ENCODE data around the gene HOXA7.
A peak's percentile ranks its signal among the peaks of the same experiment; 100 is the strongest.

The HOXA7 gene

GRCh38 chr7:27110186-27111031 lies 46.1 kb downstream of the HOXA7 start (continued):
- TF ChIP-seq IKZF3 (tag by site-specific recombination; IDR thresholded peaks at IDR 0.05) (no peak; the same call in 1 of the 2 replicates), PRDM10 (tag by site-specific recombination; IDR thresholded peaks at IDR 0.05) (peak; percentile 36; the same call in 1 of the 2 replicates), ZIC2 (tag by site-specific recombination; IDR thresholded peaks at IDR 0.05) (0 out of 2 replicates have a peak, but pooled peaks have one; percentile 24), ZXDB (tag by site-specific recombination; IDR thresholded peaks at IDR 0.05) (peak; percentile 34; the same call in 1 of the 2 replicates), HOXD13 (CRISPR knock-in tag; IDR thresholded peaks at IDR 0.05; ENCODE audit: borderline replicate concordance) (peak; percentile 91), ZNF423 (tag by site-specific recombination; IDR thresholded peaks at IDR 0.05) (0 out of 2 replicates have a peak, but pooled peaks have one; percentile 40), ZNF664 (tag by site-specific recombination; IDR thresholded peaks at IDR 0.05) (no peak), ZFHX2 (tag by site-specific recombination; conservative IDR thresholded peaks at IDR 0.05) (peak; percentile 15; the same call in 1 of the 2 replicates)

DNA sequence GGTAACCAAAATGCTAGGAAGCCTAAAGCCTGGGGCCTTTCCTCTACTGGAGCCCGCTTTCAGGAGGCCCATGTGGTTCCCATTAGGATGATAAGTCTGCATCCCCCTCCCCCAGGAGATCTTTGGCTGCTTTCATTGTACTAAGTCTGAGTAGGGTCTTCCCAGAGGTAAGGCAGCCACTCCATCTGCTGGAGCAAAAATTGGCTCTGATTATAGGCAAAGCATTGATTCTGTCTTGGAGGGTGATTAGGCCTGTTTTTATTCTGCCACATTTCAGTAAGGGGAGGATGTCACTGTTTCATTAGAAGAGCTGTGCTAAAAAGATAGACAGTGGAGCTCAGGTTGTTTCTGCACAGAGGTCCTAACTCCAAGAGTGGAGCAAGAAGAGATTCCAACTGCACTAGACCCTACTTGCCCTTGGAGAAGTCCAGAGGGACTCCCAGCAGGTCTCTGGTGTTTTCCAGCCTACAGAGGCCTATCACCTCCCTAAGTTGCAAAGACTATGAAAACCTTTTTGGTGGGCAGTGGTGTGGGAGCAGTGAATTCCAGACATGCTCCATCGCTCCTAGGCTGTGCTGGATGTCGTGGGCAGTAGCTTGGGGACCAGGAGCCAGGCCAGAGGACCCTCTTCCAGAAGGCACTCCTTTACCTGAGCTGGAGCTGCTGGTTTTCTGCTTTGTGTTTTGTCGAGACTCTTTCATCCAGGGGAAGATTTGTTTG lies 46.8 kb downstream of the HOXA7 start:
- ChIA-PET CTCF (interaction anchor here (0.6 to 1.9 kb wide), 4 partner anchors 11 to 436 kb away, joined by 3 to 6 read pairs (median 4); partner anchors contain the start of gene HOXA5), POLR2A (interaction anchor here (1.7 to 3.2 kb wide), 2 partner anchors 12 to 246 kb away, joined by 14 to 31 read pairs; partner anchors contain the start of genes HOXA1 and SKAP2)
- peaks cover 6% of the 10 kb centered on the region for H3K4me1 ChIP-seq (ENCODE audit: control insufficient read depth, insufficient read depth, low read length)
- H3K9me3 ChIP-seq (ENCODE audit: control insufficient read depth, insufficient read depth, low read depth, low read length), result no peaks in the 10 kb centered on the region
- H3K4me3 ChIP-seq (ENCODE audit: low read depth, low read length), result no peak overlapping the region
- H3K36me3 ChIP-seq (ENCODE audit: control insufficient read depth in 2 of 2, insufficient read depth in 1 of 2, low read length in 2 of 2), result peaks cover 11 to 25% of the 10 kb centered on the region in 2 experiments
- TF ChIP-seq ZFHX2 (tag by site-specific recombination; conservative IDR thresholded peaks at IDR 0.05) (peak; percentile 64), EGR2 (tag by site-specific recombination; IDR thresholded peaks at IDR 0.05; ENCODE audit: low read depth) (peak; percentile 73), ZNF513 (tag by site-specific recombination; IDR thresholded peaks at IDR 0.05) (no peak)
- H3K27ac ChIP-seq (ENCODE audit: extremely low read depth, low read depth, low read length), result no peak overlapping the region; the same call in 1 of the 2 replicates

GRCh38 chr7:27108390-27109127 lies 47.9 kb downstream of the HOXA7 start:
- no peak overlapping the region for H3K27ac ChIP-seq (ENCODE audit: extremely low read depth, low read depth, low read length)
- TF ChIP-seq, protein P1, sequence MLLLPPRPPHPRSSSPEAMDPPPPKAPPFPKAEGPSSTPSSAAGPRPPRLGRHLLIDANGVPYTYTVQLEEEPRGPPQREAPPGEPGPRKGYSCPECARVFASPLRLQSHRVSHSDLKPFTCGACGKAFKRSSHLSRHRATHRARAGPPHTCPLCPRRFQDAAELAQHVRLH (tag by site-specific recombination; IDR thresholded peaks at IDR 0.05), result no peak
- TF ChIP-seq ZNF302 (tag by site-specific recombination; IDR thresholded peaks at IDR 0.05; ENCODE audit: low read depth), result no peak
- TF ChIP-seq ZNF670 (tag by site-specific recombination; IDR thresholded peaks at IDR 0.05; ENCODE audit: low read depth), result no peak
- no peak for TF ChIP-seq ZNF585B (tag by site-specific recombination; IDR thresholded peaks at IDR 0.05)
- no peak for TF ChIP-seq ZNF24 (tag by site-specific recombination; IDR thresholded peaks at IDR 0.05)
- TF ChIP-seq ZNF138 (tag by site-specific recombination; IDR thresholded peaks at IDR 0.05; ENCODE audit: borderline replicate concordance), result no peak
- no peak for TF ChIP-seq ZNF146 (tag by site-specific recombination; IDR thresholded peaks at IDR 0.05)
- TF ChIP-seq ZNF423 (tag by site-specific recombination; IDR thresholded peaks at IDR 0.05), result no peak
- TF ChIP-seq YY1 (tag by site-specific recombination; IDR thresholded peaks at IDR 0.05), result no peak
- H3K9me3 ChIP-seq (ENCODE audit: control insufficient read depth, insufficient read depth, low read depth, low read length), result no peaks in the 10 kb centered on the region
- peaks cover 11 to 25% of the 10 kb centered on the region in 2 experiments for H3K36me3 ChIP-seq (ENCODE audit: control insufficient read depth in 2 of 2, insufficient read depth in 1 of 2, low read length in 2 of 2)
- H3K4me1 ChIP-seq (ENCODE audit: control insufficient read depth, insufficient read depth, low read length), result peaks cover 3% of the 10 kb centered on the region
- ChIA-PET CTCF (interaction anchor here (1.8 kb wide), 1 partner anchor 35 kb away, joined by 5 read pairs; the partner anchor contains the start of gene HOXA5), POLR2A (interaction anchor here (0.6 to 3.2 kb wide), 4 partner anchors 11 to 418 kb away, joined by 3 to 31 read pairs (median 4); partner anchors contain the start of gene HOXA1)
- H3K4me3 ChIP-seq (ENCODE audit: low read depth, low read length), result no peak overlapping the region
